Stomach (tissue), 9 donors: ENCODE results near the gene IL20. TPM values are rescaled to one million over a fixed set of nuclear protein-coding genes. Genes with fewer than 3 reads are reported as not detected.

Experiments
- DNase-seq, 2 donors: peaks; one replicate each; pipeline versions ENCODE4 v3.0.0 to v3.0.0-alpha.2; 2013 to 2019
- H3K27ac ChIP-seq, 5 donors: fragments of 200-600 bp in 4 of 5; sonication (generic) in 4 of 5; one replicate each; pipeline ENCODE4 v1.5.1; 2013 to 2019; ENCODE audit warnings: mild to moderate bottlenecking in 1 of 5, moderate library complexity in 1 of 5
- H3K27me3 ChIP-seq, 3 donors: fragments of 200-600 bp; sonication (generic); one replicate each; pipeline ENCODE4 v1.5.1; 2017 to 2019; ENCODE audit warnings: mixed run types in 1 of 3
- H3K36me3 ChIP-seq, 4 donors: fragments of 200-600 bp; sonication (generic); 1 replicate in 3 of 4; 2 replicates in 1 of 4; pipeline ENCODE4 v1.5.1; 2016 to 2019
- H3K4me1 ChIP-seq, 4 donors: fragments of 200-600 bp; sonication (generic); one replicate each; pipeline ENCODE4 v1.5.1; 2016 to 2019
- H3K4me3 ChIP-seq, 4 donors: fragments of 200-600 bp; sonication (generic) in 3 of 4; one replicate each; pipeline ENCODE4 v1.5.1; 2016 to 2019; ENCODE audit warnings: mild to moderate bottlenecking in 1 of 4
- H3K9me3 ChIP-seq, 4 donors: fragments of 200-600 bp; sonication (generic); one replicate each; pipeline ENCODE4 v1.5.1; 2016 to 2019
- EP300 ChIP-seq: sonication (generic); formaldehyde crosslinking; IDR thresholded peaks from one replicate; pipeline ENCODE4 v1.6.1; 2017; ENCODE audit warnings: antibody characterized with exemption
- POLR2A ChIP-seq, 4 donors: fragments of 450-650 bp; IDR thresholded peaks; one replicate each; pipeline ENCODE4 v1.6.1; 2016; ENCODE audit warnings: antibody characterized with exemption in 4 of 4, control low read depth in 2 of 4, mild to moderate bottlenecking in 1 of 4, moderate library complexity in 1 of 4
- POLR2AphosphoS5 ChIP-seq, 3 donors: sonication (generic); formaldehyde crosslinking; IDR thresholded peaks; one replicate each; pipeline ENCODE4 v1.6.1; 2016; ENCODE audit warnings: antibody characterized with exemption in 3 of 3
- WGBS, 5 donors: extraction: QIAGEN DNeasy Blood & Tissue Kit in 3 of 5; methylation state at CpG; one replicate each; pipeline versions ENCODE4 v1.1.5 to v1.1.7; 2013 to 2018; 5-methylcytosine and 5-hydroxymethylcytosine counted together
- intact Hi-C: fragments of 100-400 bp; cut with DNase I; formaldehyde crosslinking; loops from one replicate; pipeline ENCODE4 v1.15.1; 2023; ENCODE audit warnings: low total_unique reads
- polyA plus RNA-seq, 3 donors: library from polyadenylated mRNA; stranded (reverse); fragments of 200-250 nt; gene quantifications; one replicate each; pipeline ENCODE4 v1.2.3, GENCODE V29; 2013
- total RNA-seq, 5 donors: library from RNA; depleted of rRNA; stranded (reverse); fragments of >200 nt; gene quantifications; one replicate each; pipeline versions ENCODE4 v1.1.0 to v1.2.3, GENCODE V29; 2014 to 2016
- TF ChIP-seq, protein P1 (sequence below), 7 experiments: fragments of 450-650 bp in 4 of 7; fragments of 200-600 bp in 3 of 7; sonication (generic) in 3 of 7; IDR thresholded peaks; one replicate each; pipeline ENCODE4 v1.5.1; 2016 to 2019; ENCODE audit warnings: antibody characterized with exemption in 7 of 7, control low read depth in 2 of 7, mild to moderate bottlenecking in 1 of 7
- donor health status: healthy with polysubstance abuse.
- donor health status: Bipolar disorder and iron deficiency.
- donor health status: healthy.

Gene IL20
- total and polyA plus RNA-seq, 8 donors: 0.13 TPM; not detected in 7

DNA sequence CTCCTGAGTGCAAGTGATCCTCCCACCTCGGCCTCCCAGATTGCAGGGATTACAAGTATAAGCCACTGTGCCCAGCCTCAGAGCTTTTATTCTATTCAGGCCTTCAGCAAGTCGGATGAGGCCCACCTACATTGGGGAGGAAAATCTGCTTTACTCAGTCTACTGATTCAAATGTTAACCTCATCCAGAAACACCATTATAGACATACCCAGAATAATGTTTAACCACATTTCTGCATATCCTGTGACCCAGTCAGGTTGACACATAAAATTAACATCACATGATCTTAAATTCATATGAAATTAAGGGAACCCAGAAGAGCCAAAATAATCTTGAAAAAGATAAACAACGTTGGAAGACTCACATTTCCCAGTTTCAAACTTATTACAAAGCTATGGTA lies 14.9 kb downstream of the IL20 start:
- intact Hi-C loops: no loop called here
- Histone ChIP-seq H3K27ac (no peak overlapping the region), H3K4me1 (no peaks in the 10 kb centered on the region), H3K36me3 (no peaks in the 10 kb centered on the region), H3K4me3 (no peak overlapping the region), H3K27me3 (no peaks in the 10 kb centered on the region), H3K9me3 (peaks cover 7 to 36% (median 22%) of the 10 kb centered on the region in 4 donors)
- TF ChIP-seq EP300: no peak
- TF ChIP-seq, protein P1, sequence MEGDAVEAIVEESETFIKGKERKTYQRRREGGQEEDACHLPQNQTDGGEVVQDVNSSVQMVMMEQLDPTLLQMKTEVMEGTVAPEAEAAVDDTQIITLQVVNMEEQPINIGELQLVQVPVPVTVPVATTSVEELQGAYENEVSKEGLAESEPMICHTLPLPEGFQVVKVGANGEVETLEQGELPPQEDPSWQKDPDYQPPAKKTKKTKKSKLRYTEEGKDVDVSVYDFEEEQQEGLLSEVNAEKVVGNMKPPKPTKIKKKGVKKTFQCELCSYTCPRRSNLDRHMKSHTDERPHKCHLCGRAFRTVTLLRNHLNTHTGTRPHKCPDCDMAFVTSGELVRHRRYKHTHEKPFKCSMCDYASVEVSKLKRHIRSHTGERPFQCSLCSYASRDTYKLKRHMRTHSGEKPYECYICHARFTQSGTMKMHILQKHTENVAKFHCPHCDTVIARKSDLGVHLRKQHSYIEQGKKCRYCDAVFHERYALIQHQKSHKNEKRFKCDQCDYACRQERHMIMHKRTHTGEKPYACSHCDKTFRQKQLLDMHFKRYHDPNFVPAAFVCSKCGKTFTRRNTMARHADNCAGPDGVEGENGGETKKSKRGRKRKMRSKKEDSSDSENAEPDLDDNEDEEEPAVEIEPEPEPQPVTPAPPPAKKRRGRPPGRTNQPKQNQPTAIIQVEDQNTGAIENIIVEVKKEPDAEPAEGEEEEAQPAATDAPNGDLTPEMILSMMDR (IDR thresholded peaks at IDR 0.05): no peak
- no peak for TF ChIP-seq POLR2AphosphoS5 (IDR thresholded peaks at IDR 0.05)
- TF ChIP-seq POLR2A (IDR thresholded peaks at IDR 0.05): no peak
- 74 to 80% (median 76%) methylated on average over 3 of the region's 3 CpGs for WGBS, 5 donors
- DNase-seq: no peak

DNA sequence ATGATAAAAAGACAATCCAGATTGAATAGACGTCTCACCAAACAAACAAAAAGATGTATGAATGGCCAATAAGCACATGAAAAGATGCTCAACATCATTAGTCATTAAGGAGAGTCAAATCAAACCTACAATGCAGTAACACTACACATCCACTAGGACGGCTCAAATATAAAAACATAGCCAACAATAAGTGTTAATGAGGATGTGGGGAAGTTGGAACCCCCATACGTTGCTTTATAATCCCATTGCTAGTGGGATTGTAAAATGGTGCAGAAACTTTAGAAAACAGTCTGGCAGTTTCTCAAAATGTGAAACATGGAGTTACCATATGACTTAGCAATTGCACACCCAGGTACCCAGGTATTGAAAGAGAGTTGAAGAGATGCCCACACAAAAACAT lies 17.1 kb downstream of the IL20 start:
- intact Hi-C loops: no loop called here
- Histone ChIP-seq H3K36me3 (no peaks in the 10 kb centered on the region), H3K4me1 (no peaks in the 10 kb centered on the region), H3K27ac (no peak overlapping the region), H3K4me3 (no peak overlapping the region), H3K27me3 (no peaks in the 10 kb centered on the region), H3K9me3 (peaks cover 7 to 18% (median 12%) of the 10 kb centered on the region in 4 donors)
- TF ChIP-seq, protein P1 (IDR thresholded peaks at IDR 0.05): no peak
- TF ChIP-seq EP300 (no peak), POLR2AphosphoS5 (IDR thresholded peaks at IDR 0.05) (no peak), POLR2A (IDR thresholded peaks at IDR 0.05) (no peak)
- 54 to 71% (median 67%) methylated on average over 3 of the region's 3 CpGs for WGBS, 5 donors
- no peak for DNase-seq

DNA sequence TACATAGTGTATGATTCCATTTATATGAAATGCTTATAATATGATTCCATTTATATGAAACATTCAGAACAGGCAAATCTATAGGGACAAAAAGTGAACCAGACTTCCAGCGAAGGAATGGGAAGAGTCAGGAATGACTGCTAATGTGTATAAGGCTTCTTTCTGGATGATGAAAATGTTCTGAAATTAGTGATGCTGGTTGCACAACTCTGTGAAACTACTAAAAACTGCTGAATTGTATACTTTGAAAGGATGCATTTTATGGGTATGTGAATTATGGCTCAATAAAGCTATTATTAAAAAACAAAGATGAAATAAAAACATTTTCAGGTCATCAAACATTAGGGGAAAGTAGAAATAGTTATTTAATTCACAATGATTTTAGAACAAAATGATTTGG lies 17.7 kb downstream of the IL20 start:
- no peaks in the 10 kb centered on the region for H3K4me1 ChIP-seq
- H3K36me3 ChIP-seq: no peaks in the 10 kb centered on the region
- H3K27me3 ChIP-seq: no peaks in the 10 kb centered on the region
- no peak overlapping the region for H3K4me3 ChIP-seq
- peaks cover 6 to 12% (median 7%) of the 10 kb centered on the region in 4 donors for H3K9me3 ChIP-seq
- TF ChIP-seq, protein P1 (IDR thresholded peaks at IDR 0.05): no peak
- TF ChIP-seq POLR2AphosphoS5 (IDR thresholded peaks at IDR 0.05) (no peak), EP300 (no peak), POLR2A (IDR thresholded peaks at IDR 0.05) (no peak)
- DNase-seq: no peak
- intact Hi-C loops: no loop called here
- whole genome bisulfite sequencing, 5 donors: 95 to 100% (median 97%) methylated on average over 1 of the region's 1 CpG
- no peak overlapping the region for H3K27ac ChIP-seq

DNA sequence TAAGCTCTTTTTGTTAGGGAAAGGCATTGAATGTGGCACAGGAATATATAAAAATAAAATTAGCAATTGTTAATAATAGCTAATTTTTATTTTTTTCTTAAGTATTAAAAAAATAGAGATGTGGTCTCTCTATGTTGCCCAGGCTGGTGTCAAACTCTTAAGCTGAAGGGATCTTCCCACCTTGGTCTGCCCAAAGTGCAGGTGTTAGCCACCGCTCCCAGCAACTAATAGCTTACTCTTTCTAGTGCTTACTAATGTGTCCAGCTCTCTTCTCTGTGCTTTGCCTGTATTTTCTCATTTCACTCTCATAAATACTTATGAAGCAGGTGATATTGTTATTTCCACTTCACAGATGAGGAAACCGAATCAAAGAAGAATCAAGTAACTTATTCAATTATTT lies 18.5 kb downstream of the IL20 start:
- WGBS, 5 donors: 89 to 97% (median 93%) methylated on average over 2 of the region's 2 CpGs

More for the DNA sequence above, 18.5 kb downstream of the IL20 start:
- Histone ChIP-seq H3K36me3 (no peaks in the 10 kb centered on the region), H3K4me1 (no peaks in the 10 kb centered on the region), H3K27ac (no peak overlapping the region), H3K27me3 (no peaks in the 10 kb centered on the region), H3K4me3 (no peak overlapping the region), H3K9me3 (peaks cover 0 to 5% (median under 1%) of the 10 kb centered on the region in 4 donors)
- intact Hi-C loops: no loop called here
- DNase-seq: no peak
- TF ChIP-seq POLR2A (IDR thresholded peaks at IDR 0.05): no peak
- TF ChIP-seq, protein P1 (IDR thresholded peaks at IDR 0.05): no peak
- no peak for TF ChIP-seq POLR2AphosphoS5 (IDR thresholded peaks at IDR 0.05)
- no peak for TF ChIP-seq EP300
